K562 (cell line): ENCODE results near the gene SLC4A2. TPM values are rescaled to one million over a fixed set of nuclear protein-coding genes. Genes with fewer than 3 reads are reported as not detected.

Experiments
- ARID3B ChIP-seq: fragments of 250-450 bp; sonication (Bioruptor Pico); IDR thresholded peaks from 2 replicates; pipeline ENCODE4 v1.4.0; 2020; ENCODE audit warnings: borderline replicate concordance
- BHLHE40 ChIP-seq: IDR thresholded peaks from 2 replicates; pipeline ENCODE4 v1.6.1; 2011; ENCODE audit warnings: low read length, improper control_type of control experiment
- CTCF ChIP-seq, 3 experiments: IDR thresholded peaks in 2 of 3; conservative IDR thresholded peaks in 1 of 3; 2 replicates each; pipeline ENCODE4 v1.5.1; 2011 to 2012; ENCODE audit warnings: low read length in 3 of 3, mild to moderate bottlenecking in 3 of 3, control low read depth in 2 of 3, improper control_type of control experiment in 1 of 3, inconsistent platforms in 1 of 3, low read depth in 1 of 3, mixed read lengths in 1 of 3, moderate library complexity in 1 of 3; ENCODE audit not compliant: insufficient read depth in 2 of 3
- ETS1 ChIP-seq: conservative IDR thresholded peaks from 2 replicates; pipeline ENCODE4 v1.6.1; 2011; ENCODE audit warnings: low read depth, mild to moderate bottlenecking, low read length; ENCODE audit not compliant: control insufficient read depth
- ETV5 ChIP-seq: sonication (generic); formaldehyde crosslinking; IDR thresholded peaks from 2 replicates; pipeline ENCODE4 v1.4.0; 2020; ENCODE audit warnings: low read depth, mild to moderate bottlenecking, missing genetic modification reagents
- GABPB2 ChIP-seq: fragments of 250-450 bp; sonication (Bioruptor Pico); conservative IDR thresholded peaks from 2 replicates; pipeline ENCODE4 v1.5.1; 2021; ENCODE audit warnings: mild to moderate bottlenecking
- GATAD2B ChIP-seq: fragments of 450-650 bp; IDR thresholded peaks from 2 replicates; pipeline ENCODE4 v1.6.1; 2017; ENCODE audit warnings: mild to moderate bottlenecking, borderline replicate concordance
- HMG20B ChIP-seq: fragments of 250-450 bp; sonication (Bioruptor Pico); IDR thresholded peaks from 2 replicates; pipeline ENCODE4 v1.5.0; 2021; ENCODE audit warnings: mild to moderate bottlenecking
- HNRNPH1 ChIP-seq: fragments of 200-400 bp; formaldehyde crosslinking; optimal IDR thresholded peaks from 2 replicates; pipeline ENCODE3; 2017; ENCODE audit warnings: low read depth, mild to moderate bottlenecking, low read length, moderate library complexity
- MED1 ChIP-seq: sonication (generic); formaldehyde crosslinking; IDR thresholded peaks from 2 replicates; pipeline ENCODE4 v1.8.1; 2023; ENCODE audit warnings: missing genetic modification reagents, borderline replicate concordance
- POLR2AphosphoS2 ChIP-seq: IDR thresholded peaks from 2 replicates; pipeline ENCODE4 v1.6.1; 2012; ENCODE audit warnings: low read length, improper control_type of control experiment
- PRMT5 ChIP-seq: sonication (generic); formaldehyde crosslinking; IDR thresholded peaks from 2 replicates; pipeline ENCODE4 v1.5.0; 2020; ENCODE audit warnings: missing genetic modification reagents
- SIN3A ChIP-seq, 2 experiments: fragments of 150-350 bp in 1 of 2; IDR thresholded peaks; 2 replicates each; pipeline ENCODE4 v1.6.1; 2011 to 2016; ENCODE audit warnings: borderline replicate concordance in 2 of 2, low read depth in 2 of 2, low read length in 2 of 2, mild to moderate bottlenecking in 2 of 2, moderate library complexity in 2 of 2; ENCODE audit not compliant: control insufficient read depth in 1 of 2
- SP2 ChIP-seq: IDR thresholded peaks from 2 replicates; pipeline ENCODE4 v1.6.1; 2011; ENCODE audit warnings: mild to moderate bottlenecking, low read depth, low read length, moderate library complexity; ENCODE audit not compliant: poor library complexity, severe bottlenecking; ENCODE audit errors: extremely low read depth
- TCF7L2 ChIP-seq: fragments of 150-350 bp; IDR thresholded peaks from 2 replicates; pipeline ENCODE4 v1.6.1; 2016; ENCODE audit warnings: low read depth, mild to moderate bottlenecking, low read length, moderate library complexity
- ZBED1 ChIP-seq: IDR thresholded peaks from 2 replicates; pipeline ENCODE4 v1.6.1; 2014
- ZC3H8 ChIP-seq: fragments of 450-650 bp; IDR thresholded peaks from 2 replicates; pipeline ENCODE4 v1.6.1; 2017
- ZNF274 ChIP-seq: IDR thresholded peaks from 2 replicates; pipeline ENCODE4 v1.6.1; 2011; ENCODE audit warnings: low read depth, mild to moderate bottlenecking, low read length, moderate library complexity, borderline replicate concordance
- ZNF444 ChIP-seq: fragments of 250-450 bp; sonication (Bioruptor Pico); IDR thresholded peaks from 2 replicates; pipeline ENCODE4 v1.4.0; 2020; ENCODE audit warnings: mild to moderate bottlenecking, moderate library complexity
- ZNF512 ChIP-seq: IDR thresholded peaks from 2 replicates; pipeline ENCODE4 v1.6.1; 2016; ENCODE audit warnings: missing genetic modification characterization, missing compliant biosample characterization
- polyA plus RNA-seq, 8 experiments: library from polyadenylated mRNA; depleted of rRNA in 4 of 8; stranded (reverse) in 5 of 8; unstranded in 3 of 8; fragments of >200 nt; fragmentation: Nextera tagmentation in 2 of 8; fragmentation: Illumina TruSeq in 1 of 8; extraction: Ambion mirVana in 2 of 8; extraction: Trizol in 1 of 8; gene quantifications; 2 replicates each; pipeline versions ENCODE4 v1.2.1 to v1.2.3, GENCODE V29; 2011 to 2014; ENCODE audit warnings: inconsistent platforms in 1 of 8, missing spikeins in 1 of 8
- total RNA-seq, 7 experiments: library from RNA; depleted of rRNA in 6 of 7; stranded (reverse); fragments of >200 nt in 6 of 7; fragmentation: Illumina TruSeq in 2 of 7; extraction: Trizol in 2 of 7; gene quantifications; 2 replicates each; pipeline versions ENCODE4 v1.2.1 to v1.2.3, GENCODE V29; 2011 to 2021; ENCODE audit warnings: low replicate concordance in 1 of 7

The SLC4A2 gene
- total and polyA plus RNA-seq, 9 of the 15 experiments (the other 6 are each of a cell fraction or from before 2014, with no cell fraction given), result 11.4 to 375 (median 130) TPM

- TF ChIP-seq GABPB2 (CRISPR knock-in tag) (no peak), PRMT5 (no peak), ZBED1 (no peak; the same call in 1 of the 2 replicates), TCF7L2 (no peak), SP2 (no peak), POLR2AphosphoS2 (no peak), MED1 (CRISPR knock-in tag) (no peak), ZNF444 (CRISPR knock-in tag) (no peak), ZNF274 (no peak), ARID3B (CRISPR knock-in tag) (no peak), HMG20B (CRISPR knock-in tag) (no peak), ETS1 (no peak), ETV5 (CRISPR knock-in tag) (0 out of 2 replicates have a peak, but pooled peaks have one; percentile 29), GATAD2B (no peak), SIN3A (IDR thresholded peaks at IDR 0.05; ENCODE audit: borderline replicate concordance in 2 of 2, control insufficient read depth in 1 of 2, low read depth in 2 of 2, low read length in 2 of 2) (0 out of 4 replicates have a peak, but pooled peaks of 1 of the 2 experiments have one; percentile 39), ZNF512 (tag) (no peak), ZC3H8 (no peak), HNRNPH1 (no peak), BHLHE40 (peak; percentile 63; the same call in 1 of the 2 replicates), CTCF (IDR thresholded peaks at IDR 0.05 in 2 of 3, conservative IDR thresholded peaks at IDR 0.05 in 1 of 3; ENCODE audit: insufficient read depth in 2 of 3, low read depth in 1 of 3, low read length in 3 of 3) (peak; percentile 100)
Observed at GRCh38 chr7:151123822-151124464, 64.6 kb downstream of the SLC4A2 start (continued).
